ENCODE data around the gene HOMER1. TPM values are rescaled to one million over a fixed set of nuclear protein-coding genes. Genes with fewer than 3 reads are reported as not detected.

Gene HOMER1
- total and polyA plus RNA-seq, 9 of the 15 experiments (the other 6 are each of a cell fraction or from before 2014, with no cell fraction given): 6.3 to 39.9 (median 9.9) TPM

GRCh38 chr5:79513704-79514390 lies at the start of gene HOMER1 (continued):
- peak; percentile 92 for TF ChIP-seq MAX (CRISPR knock-in tag; IDR thresholded peaks at IDR 0.05)
- TF ChIP-seq PHB2 (IDR thresholded peaks at IDR 0.05; ENCODE audit: low read depth): no peak
- TF ChIP-seq ZNF592 (IDR thresholded peaks at IDR 0.05): peak; percentile 73; the same call in 1 of the 2 replicates
- peak; percentile 37; the same call in 1 of the 2 replicates for TF ChIP-seq E2F3 (CRISPR knock-in tag; IDR thresholded peaks at IDR 0.05)
- no peak for TF ChIP-seq CSDE1 (IDR thresholded peaks at IDR 0.05)
- no peak for TF ChIP-seq TARDBP (IDR thresholded peaks at IDR 0.05)
- TF ChIP-seq HMGN3 (IDR thresholded peaks at IDR 0.05; ENCODE audit: borderline replicate concordance, extremely low read depth, insufficient read length, low read depth, low read length): peak; percentile 6
- no peak for TF ChIP-seq DDX20 (tag; IDR thresholded peaks at IDR 0.05; ENCODE audit: low read depth)
- TF ChIP-seq CHD2 (IDR thresholded peaks at IDR 0.05; ENCODE audit: low read depth, low read length): peak; percentile 76
- TF ChIP-seq ZBTB43 (CRISPR knock-in tag; IDR thresholded peaks at IDR 0.05): peak; percentile 77; the same call in 1 of the 2 replicates
- no peak for TF ChIP-seq RBM15 (IDR thresholded peaks at IDR 0.05; ENCODE audit: insufficient read depth, low read length)
- no peak for TF ChIP-seq FOXJ3 (CRISPR knock-in tag; IDR thresholded peaks at IDR 0.05)
- peak; percentile 26 to 96; a peak in 2 of 4 replicates for TF ChIP-seq TEAD1 (CRISPR knock-in tag; IDR thresholded peaks at IDR 0.05)
- peak; percentile 82; the same call in 1 of the 2 replicates for TF ChIP-seq HMGXB4 (CRISPR knock-in tag; IDR thresholded peaks at IDR 0.05)
- peak; percentile 76 for TF ChIP-seq FOXP4 (CRISPR knock-in tag; IDR thresholded peaks at IDR 0.05; ENCODE audit: borderline replicate concordance)
- TF ChIP-seq POLR2G (IDR thresholded peaks at IDR 0.05; ENCODE audit: low read depth, low read length): peak; percentile 89
- TF ChIP-seq GATA2 (CRISPR knock-in tag; IDR thresholded peaks at IDR 0.05): 0 out of 2 replicates have a peak, but pooled peaks have one; percentile 15
- TF ChIP-seq ZNF431 (CRISPR knock-in tag; IDR thresholded peaks at IDR 0.05): peak; percentile 93
